NCI-H2029 treated with DMSO at 0.1 percent for 48 hours (cell line): ENCODE measurements around the gene UBR1.

Source experiments
- DNase-seq: peaks from one replicate; lab custom pipeline; 2025; lab: John Stamatoyannopoulos, UW

UBR1 gene

DNA sequence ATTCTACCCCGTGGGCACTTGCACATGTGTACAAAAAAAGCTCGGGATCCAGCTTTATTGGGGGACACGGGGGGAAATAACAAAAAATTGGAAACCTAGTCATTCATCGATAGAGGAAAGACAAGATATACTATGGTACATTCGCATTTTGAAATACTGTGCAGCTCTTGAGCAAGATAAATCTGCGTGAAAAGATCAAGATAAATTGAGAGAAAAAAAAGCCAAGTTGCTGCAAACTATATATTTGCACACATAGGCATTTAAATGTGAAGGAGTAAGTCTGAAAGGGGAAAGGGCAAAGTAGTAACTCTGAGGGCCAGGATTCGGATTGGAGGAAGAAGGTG lies 620 bp upstream of the UBR1 start:
- no peak for DNase-seq

DNA sequence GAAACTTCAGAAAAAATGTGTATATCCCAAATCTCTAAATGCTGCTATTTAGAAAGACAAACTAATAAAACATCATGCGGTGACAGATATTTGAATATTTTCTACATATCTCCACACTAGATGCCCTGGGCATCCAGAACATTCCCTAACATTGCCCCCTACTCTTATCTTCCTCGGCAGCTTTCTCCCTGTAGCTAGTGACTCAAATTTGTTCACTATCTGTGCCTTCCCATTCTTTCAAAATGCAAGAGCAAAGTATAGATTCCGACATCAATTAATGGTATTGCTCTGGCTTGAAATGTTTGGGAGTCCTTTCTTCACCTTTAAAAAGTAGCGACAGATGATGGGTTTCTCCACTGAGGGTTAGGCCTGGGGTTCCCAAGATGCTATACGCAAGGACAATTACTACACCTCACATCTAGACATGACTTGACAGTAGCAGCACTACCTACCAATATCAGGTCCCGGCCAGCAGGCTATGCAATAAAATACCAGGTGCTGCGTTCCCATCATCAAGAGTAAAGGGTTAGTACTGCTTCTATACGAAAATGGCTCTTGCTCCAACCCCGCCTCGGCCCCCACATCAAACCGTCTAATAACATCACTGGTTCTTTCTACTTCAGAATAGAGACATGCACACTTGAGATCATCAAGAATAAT lies 631 bp downstream of the UBR1 start:
- DNase-seq: no peak

DNA sequence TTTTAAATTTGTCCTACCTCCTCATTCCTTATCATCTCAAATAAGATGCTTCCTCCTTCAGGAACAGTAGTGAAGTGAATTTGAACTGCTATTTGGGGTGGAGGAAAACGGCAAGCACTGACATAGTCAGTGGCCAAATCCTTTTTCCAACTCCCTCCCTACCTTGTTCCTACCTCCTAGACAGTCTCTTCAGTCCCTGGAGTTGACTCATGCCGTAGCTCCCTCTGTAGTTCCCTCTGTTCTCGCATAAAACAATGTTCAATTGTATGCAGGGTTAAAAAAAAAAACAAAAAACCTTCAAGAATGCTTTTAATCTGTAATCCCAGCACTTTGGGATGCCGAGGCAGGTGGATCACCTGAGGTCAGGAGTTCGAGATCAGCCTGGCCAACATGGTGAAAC lies 1.4 kb downstream of the UBR1 start:
- DNase-seq: no peak

DNA sequence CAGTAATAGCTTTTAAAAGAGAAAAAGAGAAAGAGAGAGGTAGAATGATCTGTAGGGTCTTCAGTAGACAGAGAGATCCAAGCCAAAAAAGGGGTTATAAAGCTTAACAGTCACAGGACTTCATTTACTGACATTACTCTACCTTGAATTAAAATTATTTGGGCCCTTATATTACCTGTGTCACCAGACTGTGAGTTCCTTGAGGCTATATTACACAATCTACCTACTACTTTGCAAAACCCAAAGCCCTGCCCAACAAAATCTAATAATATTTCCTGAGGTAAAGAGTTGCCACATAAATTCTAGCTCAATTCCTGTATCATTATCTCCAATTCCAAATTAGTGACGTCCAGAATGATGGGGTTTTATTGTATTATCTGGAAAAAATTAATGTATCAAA lies 1.9 kb downstream of the UBR1 start:
- no peak for DNase-seq

DNA sequence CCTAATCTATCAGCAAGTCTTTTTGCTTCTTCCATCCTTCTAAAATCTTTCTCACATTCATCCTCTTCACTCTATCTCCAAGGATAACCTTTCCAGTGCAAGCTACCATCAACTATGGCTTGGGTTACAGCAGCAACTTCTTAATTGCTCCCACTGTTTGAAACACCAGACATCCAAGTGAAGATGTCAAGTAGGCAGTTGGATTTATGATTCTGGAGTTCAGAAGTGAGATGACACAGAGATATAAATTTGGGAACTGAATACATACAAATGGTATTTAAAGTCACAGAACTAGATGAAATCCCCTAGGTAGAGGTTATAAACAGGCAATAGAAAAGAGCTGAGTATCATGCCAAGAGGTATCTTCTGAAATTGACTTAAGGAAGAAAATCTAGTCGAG lies 3.7 kb downstream of the UBR1 start:
- no peak for DNase-seq

DNA sequence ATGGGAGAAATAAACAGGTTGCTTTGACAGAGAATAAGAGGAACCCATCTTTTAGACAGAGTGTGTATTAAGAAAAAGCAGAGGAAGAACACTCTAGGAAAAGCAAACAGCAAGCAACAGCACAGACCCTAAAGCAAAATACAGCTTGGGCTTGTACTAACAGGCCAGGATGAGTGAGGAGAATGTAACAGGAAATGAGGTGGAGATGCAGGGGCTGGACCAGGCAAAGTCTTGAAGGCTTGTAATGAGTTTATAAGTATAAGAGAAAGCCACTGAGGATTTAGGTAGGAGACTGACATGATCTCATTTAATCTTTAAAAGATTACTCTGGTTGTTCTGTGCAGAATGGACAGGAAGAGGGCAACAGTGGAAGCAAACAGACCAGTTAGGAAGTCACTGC lies 4.9 kb downstream of the UBR1 start:
- no peak for DNase-seq

DNA sequence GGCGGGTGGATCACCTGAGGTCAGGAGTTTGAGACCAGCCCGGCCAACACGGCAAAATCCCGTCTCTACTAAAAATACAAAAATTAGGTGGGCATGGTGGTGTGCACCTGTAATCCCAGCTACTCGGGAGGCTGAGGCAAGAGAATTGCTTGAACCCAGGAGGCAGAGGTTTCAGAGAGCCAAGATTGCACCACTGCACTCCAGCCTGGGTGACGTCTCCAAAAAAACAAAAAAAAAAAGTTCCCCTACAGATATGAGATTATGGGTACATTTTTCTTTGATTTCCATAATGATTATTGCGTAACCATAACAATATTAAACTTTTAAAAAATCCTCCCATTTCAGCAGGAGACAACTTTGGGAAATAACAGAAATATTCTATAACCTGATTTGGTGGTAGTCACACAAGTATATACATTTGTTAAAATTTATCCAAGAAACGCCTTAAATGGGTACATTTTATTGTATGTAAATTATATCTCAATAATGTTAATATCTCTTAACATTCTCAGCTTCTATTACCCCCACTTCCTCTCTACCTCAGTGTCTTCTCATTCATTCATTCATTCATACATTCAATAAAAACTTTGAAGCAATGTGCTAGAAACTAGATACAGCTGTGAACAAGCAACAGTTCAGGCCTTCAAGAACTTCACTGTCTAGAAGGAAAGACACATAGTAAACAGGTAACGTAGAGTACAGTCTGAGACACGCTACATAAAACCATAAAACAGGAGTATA lies 6.6 kb downstream of the UBR1 start:
- DNase-seq: no peak

DNA sequence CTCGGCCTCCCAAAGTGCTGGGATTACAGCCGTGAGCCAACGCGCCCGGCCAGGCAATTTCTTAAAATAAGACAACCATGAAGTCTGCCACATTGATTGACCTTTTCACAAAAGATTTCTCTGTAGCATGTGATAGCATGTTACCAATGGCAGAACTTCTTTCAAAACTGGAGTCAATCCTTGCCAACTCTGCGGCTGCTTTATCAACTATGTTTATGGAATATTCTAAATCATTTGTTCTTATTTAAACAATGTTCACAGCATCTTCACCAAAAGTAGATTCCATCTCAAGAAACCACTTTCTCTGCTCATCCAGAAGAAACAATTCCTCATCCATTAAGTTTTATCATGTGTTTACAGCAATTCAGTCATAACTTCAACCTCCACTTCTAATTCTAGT lies 9.4 kb downstream of the UBR1 start:
- no peak for DNase-seq

DNA sequence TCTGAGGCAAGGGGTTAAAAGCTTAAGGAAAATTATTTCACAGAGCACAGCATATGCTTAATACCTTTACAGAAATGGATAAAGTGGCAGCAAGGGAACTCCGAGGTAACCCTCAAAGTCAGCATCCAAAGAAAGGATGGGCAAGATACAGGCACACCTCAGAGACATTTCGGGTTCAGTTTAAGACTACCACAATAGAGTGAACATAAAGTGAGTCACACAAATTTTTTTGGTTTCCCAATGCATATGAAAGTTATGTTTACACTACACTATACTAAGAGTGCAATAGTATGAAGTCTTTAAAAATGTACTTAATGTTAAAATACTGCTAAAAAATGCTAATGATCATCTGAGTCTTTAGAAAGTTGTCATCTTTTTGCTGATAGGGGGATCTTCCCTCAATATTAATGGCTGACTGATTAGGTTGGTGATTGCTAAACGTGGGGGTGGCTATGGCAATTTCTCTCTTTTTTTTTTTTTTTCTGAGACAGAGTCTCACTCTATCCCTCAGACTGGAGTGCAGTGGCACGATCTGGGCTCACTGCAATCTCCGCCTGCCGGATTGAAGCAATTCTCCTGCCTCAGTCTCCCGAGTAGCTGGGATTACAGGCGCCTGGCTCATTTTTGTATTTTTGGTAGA lies 10.0 kb downstream of the UBR1 start:
- no peak for DNase-seq

DNA sequence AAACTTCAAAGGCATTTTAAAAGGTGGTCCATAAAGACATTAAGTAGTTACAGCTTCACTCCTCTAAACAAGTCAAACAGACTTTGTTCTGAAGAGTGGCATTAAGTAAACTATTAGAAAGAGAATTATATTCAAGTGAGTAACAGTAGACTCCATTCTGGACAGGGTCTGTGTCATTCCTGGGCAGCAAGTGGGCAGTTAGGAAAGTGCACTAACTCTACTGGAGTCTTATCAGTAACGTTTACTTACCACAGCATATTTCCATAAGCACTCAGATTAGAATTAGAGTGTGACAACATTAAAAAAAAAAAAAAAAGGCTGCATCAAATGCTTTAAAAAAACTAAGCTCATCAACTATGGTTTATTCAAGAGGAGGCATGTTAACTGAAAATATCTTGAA lies 10.6 kb downstream of the UBR1 start:
- DNase-seq: no peak

DNA sequence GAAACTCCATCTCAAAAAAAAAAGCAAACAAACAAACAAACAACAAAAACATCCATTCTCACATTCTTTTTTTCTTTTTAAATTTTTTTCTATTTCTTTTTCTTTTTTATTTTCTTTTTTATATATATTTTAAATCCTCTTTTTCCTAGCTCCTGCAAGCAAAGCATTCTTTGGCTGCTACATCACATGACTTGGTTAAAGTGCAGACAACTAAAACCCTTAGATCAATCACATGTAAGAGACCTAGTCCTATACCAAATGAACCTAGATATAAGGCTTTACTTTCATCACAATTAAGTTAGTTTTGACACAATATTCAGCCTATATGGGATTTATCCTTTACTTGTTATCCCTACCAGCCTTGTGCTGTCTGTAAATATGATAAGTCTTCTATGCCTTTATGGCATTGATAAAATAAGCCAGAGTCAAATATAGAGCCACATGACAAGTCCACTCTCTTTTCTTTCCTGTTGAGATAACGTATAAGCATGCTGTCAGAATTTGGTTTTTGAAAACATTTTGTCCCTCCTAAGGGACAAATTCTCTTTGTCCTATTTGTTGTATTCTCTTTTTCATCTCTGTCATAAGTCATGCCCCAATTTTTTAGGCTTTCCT lies 11.3 kb downstream of the UBR1 start:
- DNase-seq: no peak

DNA sequence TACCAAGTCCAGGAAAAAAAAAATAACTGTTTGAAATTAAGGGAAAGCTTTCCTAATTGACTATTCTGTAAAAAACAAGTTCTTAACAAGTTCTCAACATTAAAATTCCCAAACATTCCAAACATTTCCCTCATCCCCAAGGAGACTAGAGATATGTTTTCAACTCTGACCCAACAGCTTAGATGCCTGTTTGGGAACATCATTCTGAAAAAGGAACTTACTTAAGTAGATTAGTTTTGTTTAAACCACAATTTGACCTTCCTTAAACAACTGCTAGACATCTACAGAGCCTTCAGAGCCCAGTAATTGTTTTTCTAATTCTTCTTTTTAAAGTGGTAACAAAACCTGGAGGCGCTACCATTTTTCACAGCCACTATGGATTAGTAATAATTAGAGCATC lies 12.8 kb downstream of the UBR1 start:
- DNase-seq: no peak

DNA sequence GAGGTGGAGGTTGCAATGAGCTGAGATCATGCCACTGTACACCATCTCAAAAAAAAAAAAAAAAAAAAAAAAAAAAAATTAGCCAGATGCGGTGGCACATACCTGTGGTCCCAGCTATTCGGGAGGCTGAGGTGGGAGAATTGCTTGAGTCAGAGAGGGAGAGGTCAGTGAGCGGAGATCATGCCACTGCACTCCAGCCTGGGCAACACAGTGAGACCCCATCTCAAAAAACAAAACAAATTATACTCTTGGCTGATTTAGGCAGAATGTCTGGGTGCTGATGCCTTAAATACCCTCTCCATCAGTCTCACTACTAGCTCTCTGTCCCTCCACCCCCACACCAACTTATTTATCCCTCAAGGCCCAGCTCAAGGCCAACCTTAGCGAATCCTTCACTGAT lies 14.0 kb downstream of the UBR1 start:
- no peak for DNase-seq

DNA sequence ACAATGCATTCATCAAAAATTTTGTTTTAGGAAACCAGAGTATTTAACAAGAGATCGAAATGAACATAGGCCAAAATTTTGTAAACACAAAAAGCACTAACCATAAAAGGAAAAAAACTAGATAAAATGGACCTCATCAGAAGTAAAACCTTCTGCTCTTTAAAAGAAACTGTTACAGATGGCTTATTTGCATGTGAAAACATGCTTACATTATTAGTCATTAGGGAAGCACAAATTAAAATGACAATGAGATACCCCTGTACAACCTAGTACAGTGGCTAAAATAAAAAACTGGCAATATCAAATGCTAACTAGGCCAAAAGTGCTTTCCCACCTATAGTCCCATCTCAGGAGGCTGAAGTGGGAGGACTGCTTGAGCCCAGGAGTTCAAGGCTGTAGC lies 19.3 kb downstream of the UBR1 start:
- no peak for DNase-seq

DNA sequence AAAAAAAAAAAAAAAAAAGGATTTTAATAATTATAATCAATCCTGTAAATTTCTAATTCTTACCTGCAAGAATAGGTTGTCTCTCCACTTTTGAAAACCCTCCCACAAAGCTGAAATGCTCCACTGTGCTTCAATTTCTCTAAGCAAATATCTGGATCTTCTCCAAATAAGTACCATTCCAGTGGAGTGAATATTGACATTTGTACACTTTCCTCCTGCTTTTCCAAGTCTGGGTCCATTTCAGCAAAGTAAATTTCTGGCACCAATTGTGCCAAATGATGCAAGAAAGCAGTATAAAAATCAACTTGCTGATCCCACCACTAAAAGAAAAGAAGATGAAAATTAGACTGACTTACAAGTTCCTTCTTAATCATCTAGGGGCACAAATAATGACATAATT lies 19.9 kb downstream of the UBR1 start:
- no peak for DNase-seq

DNA sequence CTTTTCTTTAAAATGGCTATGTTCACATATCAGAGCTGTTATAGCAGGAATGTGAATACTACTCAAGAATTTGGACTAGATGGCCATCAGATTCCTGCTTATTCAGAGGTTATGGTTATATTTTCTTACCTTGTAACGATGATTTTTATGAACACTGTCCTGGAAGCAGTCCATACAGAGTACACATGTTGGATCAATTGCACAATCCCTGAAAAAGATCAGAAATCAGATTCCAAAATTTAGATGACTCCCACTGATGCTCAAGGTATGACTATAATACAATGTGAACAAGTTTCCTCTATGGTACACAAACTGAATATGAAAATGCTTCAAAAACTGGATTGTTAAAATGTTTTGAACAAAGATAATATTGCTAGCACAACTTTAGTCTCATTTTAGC lies 23.3 kb downstream of the UBR1 start:
- no peak for DNase-seq

DNA sequence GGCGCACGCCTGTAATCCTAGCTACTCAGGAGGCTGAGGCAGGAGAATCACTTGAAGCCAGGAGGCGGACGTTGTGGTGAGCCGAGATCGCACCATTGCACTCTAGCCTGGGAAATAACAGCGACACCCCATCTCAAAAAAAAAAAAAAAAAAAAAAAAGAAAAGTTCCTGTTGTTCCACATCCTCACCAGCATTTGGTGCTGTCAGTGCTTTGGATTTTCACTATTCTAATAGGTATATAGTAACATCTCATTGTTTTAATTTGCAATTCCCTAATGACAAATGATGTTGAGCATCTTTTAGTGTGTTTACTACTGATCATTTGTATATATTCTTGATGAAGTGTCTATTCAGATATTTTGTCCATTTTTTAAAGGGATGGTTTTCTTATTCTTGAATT lies 24.6 kb downstream of the UBR1 start:
- DNase-seq: no peak

DNA sequence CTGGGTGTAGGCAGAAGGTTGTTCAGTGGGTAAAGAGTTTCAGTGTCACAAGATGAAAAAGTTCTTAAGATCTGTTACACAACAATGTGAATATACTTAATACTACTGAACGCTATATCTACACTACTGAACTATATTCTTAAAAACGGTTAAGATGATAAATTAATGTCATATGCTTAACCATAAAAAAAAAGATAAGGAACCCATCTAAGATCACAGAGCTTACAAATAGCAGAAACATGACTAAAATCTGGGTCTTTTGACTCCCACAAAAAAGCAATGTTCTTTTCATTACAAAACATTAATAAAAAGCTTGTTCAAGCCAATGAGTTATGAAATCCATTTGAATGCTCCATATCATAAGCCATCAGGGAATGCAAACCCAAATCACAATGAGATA lies 34.4 kb downstream of the UBR1 start:
- no peak for DNase-seq

DNA sequence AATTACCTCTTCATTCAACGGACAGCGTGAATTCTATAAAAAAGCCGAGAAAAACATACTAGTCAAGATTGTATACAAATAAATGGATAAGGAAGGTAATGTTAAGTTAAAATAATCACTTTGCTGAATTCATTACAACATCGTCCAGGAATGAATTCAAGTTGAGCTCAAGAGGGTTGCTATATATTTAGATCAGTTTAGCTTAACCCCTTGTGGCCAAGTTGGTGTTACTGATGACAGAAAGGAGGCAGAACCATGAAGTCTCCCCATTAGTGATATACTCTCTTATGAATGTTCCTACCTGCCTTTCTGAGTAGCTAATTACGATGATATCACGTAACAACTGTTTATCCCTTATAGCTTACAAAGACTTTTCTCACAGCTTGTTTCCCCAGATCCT lies 34.9 kb downstream of the UBR1 start:
- DNase-seq: no peak

DNA sequence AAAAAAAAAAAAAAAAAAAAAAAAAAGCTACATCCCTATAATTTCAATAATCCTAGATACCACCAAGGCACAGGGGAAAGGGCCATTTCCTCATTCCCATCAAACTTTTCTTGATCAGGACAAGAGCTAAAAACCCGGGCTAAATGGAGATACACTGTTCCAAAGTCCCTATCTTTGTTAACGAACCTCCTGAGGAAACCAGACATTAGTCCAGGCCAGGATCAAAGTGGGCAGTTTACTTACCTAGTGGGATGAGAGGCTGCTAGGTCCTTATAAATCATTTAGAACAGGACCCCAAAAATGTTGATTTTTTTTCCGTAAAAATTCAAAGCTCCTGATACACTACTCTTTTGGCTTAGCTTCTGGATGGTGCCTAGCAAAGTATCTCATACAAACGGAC lies 35.6 kb downstream of the UBR1 start:
- DNase-seq: no peak

DNA sequence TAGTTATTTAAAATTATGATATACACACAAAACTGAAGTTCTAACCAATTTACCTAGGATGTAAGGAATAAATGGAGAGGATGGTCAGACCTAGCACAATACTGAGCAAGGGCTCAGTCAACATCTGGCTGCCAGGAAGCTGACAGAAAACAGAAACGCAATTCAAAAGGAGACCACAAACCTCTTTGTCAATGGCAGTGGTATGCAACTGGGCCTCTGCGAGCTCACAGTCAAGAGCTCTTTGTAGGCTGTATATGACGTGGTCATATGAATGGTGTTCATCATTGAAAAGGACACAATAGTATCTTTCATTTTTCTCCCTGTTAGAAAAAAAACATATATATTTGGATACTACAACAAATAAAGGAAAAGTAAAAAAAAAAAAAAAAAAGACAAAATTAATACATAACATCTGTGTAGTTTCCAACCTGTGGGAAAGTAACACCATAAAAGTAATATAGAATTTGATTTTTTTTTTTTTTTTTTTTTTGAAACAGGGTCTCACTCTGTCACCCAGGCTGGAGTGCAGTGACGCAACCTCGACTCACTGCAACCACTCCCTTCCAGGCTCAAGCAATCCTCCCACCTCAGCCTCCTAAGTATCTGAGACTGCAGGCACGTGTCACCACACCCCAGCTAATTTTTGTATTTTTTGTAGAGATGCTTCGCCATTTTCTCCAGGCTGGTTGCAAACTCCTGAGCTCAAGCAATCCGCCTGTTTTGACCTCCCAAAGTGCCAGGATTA lies 37.9 kb downstream of the UBR1 start:
- DNase-seq: no peak

DNA sequence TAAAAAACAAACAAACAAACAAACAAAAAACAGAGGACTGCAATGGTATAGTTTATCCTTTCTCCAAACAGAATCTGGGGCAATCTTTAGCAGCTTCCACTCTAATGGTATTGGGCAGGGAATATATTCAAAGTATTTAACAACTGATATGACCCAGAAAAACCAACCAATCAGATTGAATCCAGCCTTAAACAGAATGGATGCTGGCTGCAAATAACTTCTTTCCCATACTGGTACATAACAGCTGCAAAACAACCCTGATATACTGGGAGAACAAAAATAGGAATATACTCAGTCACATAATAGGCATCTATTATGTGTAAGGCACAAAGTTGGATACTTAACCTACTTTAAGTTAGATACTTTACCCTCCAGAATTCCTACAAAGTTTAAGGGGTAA lies 49.1 kb downstream of the UBR1 start:
- no peak for DNase-seq

DNA sequence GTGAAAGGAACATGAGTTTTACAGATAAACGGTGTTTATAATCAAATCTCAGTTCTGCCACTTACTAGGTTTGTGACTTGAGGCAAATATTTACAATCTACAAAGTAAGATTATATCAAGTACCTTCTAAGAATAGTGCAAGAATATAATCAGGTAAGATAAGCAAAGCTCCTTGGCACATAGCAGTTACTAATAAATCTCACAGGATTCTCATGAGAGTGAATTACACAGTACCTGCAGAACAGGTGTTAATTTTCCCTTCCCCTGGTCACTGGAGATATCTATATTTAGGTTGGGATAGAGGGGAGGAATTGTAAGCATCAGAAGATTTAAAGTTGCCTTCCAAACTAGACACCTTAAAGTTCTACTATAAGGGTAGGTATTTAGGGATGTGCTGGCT lies 53.0 kb downstream of the UBR1 start:
- DNase-seq: no peak
